Measurements from ENCODE around the gene IPO13. TPM values are rescaled to one million over a fixed set of nuclear protein-coding genes. Genes with fewer than 3 reads are reported as not detected.

Gene IPO13
- total RNA-seq, 2 experiments from 2014 or later = 13.3 TPM

DNA sequence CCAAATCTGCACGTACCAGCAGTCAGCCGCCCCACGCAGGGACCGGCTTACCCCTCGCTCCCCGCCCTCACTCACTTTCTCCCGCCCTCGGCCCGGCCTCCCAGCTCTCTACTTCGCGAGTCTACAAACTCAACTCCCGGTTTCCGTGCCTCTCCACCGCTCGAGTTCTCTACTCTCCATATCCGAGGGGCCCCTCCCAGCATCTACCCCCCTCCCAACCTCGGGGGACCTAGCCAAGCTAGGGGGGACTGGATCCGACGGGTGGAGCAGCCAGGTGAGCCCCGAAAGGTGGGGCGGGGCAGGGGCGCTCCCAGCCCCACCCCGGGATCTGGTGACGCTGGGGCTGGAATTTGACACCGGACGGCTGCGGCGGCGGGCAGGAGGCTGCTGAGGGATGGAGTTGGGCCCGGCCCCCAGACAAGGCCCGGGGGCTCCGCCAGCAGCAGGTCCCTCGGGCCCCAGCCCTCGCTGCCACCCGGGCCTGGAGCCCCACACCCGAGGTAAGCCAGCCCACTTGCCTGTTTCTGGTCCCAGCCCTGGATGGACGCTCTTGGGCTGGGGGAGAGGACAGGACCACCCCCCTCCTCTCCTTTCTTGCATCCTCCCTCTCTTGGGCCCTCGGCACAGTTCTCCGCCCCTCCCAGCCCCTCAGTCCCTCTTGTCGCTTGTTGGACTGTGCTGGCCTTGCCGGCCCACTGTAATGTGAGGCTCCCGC, 13.2 kb upstream of the IPO13 start, which contains the start of gene ARTN:
Gene ARTN (plus strand): TSS at position 416 of the 715 bp plus-strand sequence. CDS start 1,856 bp downstream, outside the sequence.
- no peak for DNase-seq
- intact Hi-C loops (cut with micrococcal nuclease) = loop anchor here (1.0 kb wide), 2 partner anchors 170 to 404 kb away; no protein-coding TSS in a partner anchor
- no peak within 1 kb of the TSS for H3K4me3 Mint-ChIP-seq
- H3K27me3 Mint-ChIP-seq = peaks cover 28% of the 10 kb centered on the region
- no peak within 1 kb of the TSS for H3K27ac Mint-ChIP-seq
- H3K36me3 Mint-ChIP-seq = peaks cover 3% of the 10 kb centered on the region
- no peaks in the 10 kb centered on the region for H3K9me3 Mint-ChIP-seq
- peaks cover 17% of the 10 kb centered on the region for H3K4me1 Mint-ChIP-seq (ENCODE audit: low read depth)
- ChIA-PET CTCF (interaction anchor here (0.6 to 8.4 kb wide), 29 partner anchors 10 to 706 kb away, joined by 3 to 312 read pairs (median 9); partner anchors contain the start of genes ATP6V0B, DPH2, IPO13 and PTPRF), POLR2A (interaction anchor here (0.8 to 2.5 kb wide), 3 partner anchors 13 to 170 kb away, joined by 3 to 7 read pairs (median 5); partner anchors contain the start of gene DPH2)

DNA sequence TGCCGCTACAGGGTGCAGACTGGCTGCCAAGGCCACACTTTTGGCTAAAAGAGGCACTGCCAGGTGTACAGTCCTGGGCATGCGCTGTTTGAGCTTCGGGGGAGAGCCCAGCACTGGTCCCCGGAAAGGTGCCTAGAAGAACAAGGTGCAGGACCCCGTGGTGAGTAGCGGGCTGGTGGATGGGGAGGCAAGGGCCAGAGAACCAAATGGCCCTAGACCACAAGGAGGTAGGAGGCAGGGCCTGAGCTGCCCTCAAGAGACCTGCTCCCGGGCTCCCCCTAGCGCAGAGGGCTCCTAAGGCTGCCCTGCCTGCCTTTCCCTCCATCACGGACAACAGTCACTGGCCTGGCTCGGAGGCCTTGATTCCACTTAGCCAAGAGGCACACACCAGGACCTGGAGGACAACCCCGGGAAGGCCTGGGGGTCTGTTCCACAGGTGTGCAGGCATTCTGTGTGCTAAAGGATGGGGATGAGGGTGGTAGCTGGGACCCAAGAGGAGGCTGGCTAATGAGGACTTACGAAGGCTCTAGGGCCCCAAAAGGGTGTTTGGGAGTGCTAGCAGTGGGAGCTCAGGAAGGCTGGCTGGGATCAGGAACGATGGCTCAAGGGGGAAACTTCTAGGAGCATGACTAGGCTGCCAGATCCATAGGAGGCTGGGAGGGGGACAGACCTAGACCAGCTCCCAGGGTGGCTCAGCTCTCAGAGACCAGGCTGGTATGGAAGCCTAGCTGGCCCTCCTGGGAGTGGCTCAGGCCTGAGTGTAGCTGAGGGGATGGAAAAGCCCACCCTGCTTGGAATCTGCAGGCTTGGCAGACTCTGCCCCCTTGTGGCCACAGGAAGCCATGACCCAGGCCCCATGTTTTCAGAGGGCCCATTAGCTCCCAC, 12.4 kb upstream of the IPO13 start:
- Mint-ChIP-seq H3K4me1 (ENCODE audit: low read depth) (peaks cover 17% of the 10 kb centered on the region), H3K27me3 (peaks cover 28% of the 10 kb centered on the region), H3K4me3 (no peak overlapping the region), H3K36me3 (peaks cover 3% of the 10 kb centered on the region), H3K27ac (no peak overlapping the region), H3K9me3 (no peaks in the 10 kb centered on the region)
- POLR2A ChIA-PET = interaction anchor here (0.6 to 2.8 kb wide), 5 partner anchors 11 to 171 kb away, joined by 3 to 11 read pairs (median 5); partner anchors contain the start of genes DPH2 and IPO13
- peak; percentile 72 for DNase-seq
- intact Hi-C loops (cut with micrococcal nuclease) = loop anchor here (1.0 kb wide), 2 partner anchors 171 to 405 kb away; no protein-coding TSS in a partner anchor
- CTCF ChIA-PET = interaction anchor here (0.6 to 8.4 kb wide), 74 partner anchors 8 to 811 kb away, joined by 3 to 312 read pairs (median 4); partner anchors contain the start of genes ATP6V0B, DPH2, IPO13 and PTPRF

DNA sequence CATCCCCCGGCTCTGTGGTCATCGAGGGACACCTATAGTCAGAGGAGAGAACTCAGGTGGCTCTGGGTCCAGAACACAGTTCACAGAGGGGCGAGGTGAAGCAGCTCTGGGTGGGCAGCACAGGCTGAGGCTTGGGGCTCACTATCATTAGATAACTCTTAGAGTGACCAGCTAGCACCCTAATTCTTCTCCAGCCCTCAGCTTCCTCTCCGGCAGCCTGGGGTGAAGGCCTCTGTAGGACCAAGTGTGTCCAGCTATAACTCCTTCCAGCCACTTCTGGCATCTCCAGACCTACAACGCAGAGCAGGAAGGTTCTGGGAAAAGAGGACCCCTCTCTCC, 11.8 kb upstream of the IPO13 start:
- H3K27ac Mint-ChIP-seq = no peak overlapping the region
- no peak for DNase-seq
- no peaks in the 10 kb centered on the region for H3K36me3 Mint-ChIP-seq
- ChIA-PET CTCF (interaction anchor here (0.6 to 8.4 kb wide), 72 partner anchors 8 to 708 kb away, joined by 3 to 312 read pairs (median 4); partner anchors contain the start of genes ATP6V0B, DPH2, IPO13 and PTPRF), POLR2A (interaction anchor here (0.6 to 2.8 kb wide), 4 partner anchors 11 to 170 kb away, joined by 3 to 11 read pairs (median 5); partner anchors contain the start of genes DPH2 and IPO13)
- peaks cover 28% of the 10 kb centered on the region for H3K27me3 Mint-ChIP-seq
- intact Hi-C loops (cut with micrococcal nuclease) = loop anchor here (1.0 kb wide), 2 partner anchors 172 to 406 kb away; no protein-coding TSS in a partner anchor
- peaks cover 13% of the 10 kb centered on the region for H3K4me1 Mint-ChIP-seq (ENCODE audit: low read depth)
- no peaks in the 10 kb centered on the region for H3K9me3 Mint-ChIP-seq
- H3K4me3 Mint-ChIP-seq = no peak overlapping the region

DNA sequence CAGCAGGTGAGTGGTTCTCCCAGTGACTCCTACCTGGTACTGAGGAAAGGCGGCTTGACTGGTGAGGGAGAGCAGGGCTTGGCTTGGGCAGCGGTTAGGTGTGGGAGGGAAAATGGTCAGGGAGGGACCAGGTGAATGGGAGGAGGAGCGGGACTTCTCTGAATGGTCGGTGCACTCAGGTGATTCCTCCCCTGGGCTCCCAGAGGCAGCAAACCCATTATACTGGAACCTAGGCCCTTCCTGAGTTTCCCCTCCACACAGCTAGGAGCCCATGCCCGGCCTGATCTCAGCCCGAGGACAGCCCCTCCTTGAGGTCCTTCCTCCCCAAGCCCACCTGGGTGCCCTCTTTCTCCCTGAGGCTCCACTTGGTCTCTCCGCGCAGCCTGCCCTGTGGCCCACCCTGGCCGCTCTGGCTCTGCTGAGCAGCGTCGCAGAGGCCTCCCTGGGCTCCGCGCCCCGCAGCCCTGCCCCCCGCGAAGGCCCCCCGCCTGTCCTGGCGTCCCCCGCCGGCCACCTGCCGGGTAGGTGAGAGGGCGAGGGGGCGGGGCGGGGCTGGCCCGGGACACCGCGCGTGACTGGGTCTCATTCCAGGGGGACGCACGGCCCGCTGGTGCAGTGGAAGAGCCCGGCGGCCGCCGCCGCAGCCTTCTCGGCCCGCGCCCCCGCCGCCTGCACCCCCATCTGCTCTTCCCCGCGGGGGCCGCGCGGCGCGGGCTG, 10.9 kb upstream of the IPO13 start:
- intact Hi-C loops (cut with micrococcal nuclease) = no loop called here

DNA sequence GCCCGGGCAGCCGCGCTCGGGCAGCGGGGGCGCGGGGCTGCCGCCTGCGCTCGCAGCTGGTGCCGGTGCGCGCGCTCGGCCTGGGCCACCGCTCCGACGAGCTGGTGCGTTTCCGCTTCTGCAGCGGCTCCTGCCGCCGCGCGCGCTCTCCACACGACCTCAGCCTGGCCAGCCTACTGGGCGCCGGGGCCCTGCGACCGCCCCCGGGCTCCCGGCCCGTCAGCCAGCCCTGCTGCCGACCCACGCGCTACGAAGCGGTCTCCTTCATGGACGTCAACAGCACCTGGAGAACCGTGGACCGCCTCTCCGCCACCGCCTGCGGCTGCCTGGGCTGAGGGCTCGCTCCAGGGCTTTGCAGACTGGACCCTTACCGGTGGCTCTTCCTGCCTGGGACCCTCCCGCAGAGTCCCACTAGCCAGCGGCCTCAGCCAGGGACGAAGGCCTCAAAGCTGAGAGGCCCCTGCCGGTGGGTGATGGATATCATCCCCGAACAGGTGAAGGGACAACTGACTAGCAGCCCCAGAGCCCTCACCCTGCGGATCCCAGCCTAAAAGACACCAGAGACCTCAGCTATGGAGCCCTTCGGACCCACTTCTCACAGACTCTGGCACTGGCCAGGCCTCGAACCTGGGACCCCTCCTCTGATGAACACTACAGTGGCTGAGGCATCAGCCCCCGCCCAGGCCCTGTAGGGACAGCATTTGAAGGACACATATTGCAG, 10.2 kb upstream of the IPO13 start:
- Mint-ChIP-seq H3K4me1 (ENCODE audit: low read depth) (peaks cover 13% of the 10 kb centered on the region), H3K27me3 (peaks cover 28% of the 10 kb centered on the region), H3K4me3 (no peak overlapping the region), H3K36me3 (no peaks in the 10 kb centered on the region), H3K9me3 (no peaks in the 10 kb centered on the region), H3K27ac (no peak overlapping the region)
- POLR2A ChIA-PET = interaction anchor here (2.8 kb wide), 1 partner anchor 10 kb away, joined by 11 read pairs; the partner anchor contains the start of gene IPO13
- CTCF ChIA-PET = interaction anchor here (0.9 to 8.4 kb wide), 5 partner anchors 9 to 247 kb away, joined by 3 to 312 read pairs (median 29); partner anchors contain the start of gene IPO13
- peak; percentile 25 for DNase-seq
- intact Hi-C loops (cut with micrococcal nuclease) = no loop called here

More for the DNA sequence above, 10.9 kb upstream of the IPO13 start:
- CTCF ChIA-PET = interaction anchor here (0.7 to 8.4 kb wide), 36 partner anchors 9 to 709 kb away, joined by 3 to 312 read pairs (median 6); partner anchors contain the start of genes ATP6V0B, DPH2, IPO13 and PTPRF
- no peak for DNase-seq
- Mint-ChIP-seq H3K27me3 (peaks cover 28% of the 10 kb centered on the region), H3K36me3 (no peaks in the 10 kb centered on the region), H3K9me3 (no peaks in the 10 kb centered on the region), H3K4me3 (no peak overlapping the region), H3K4me1 (ENCODE audit: low read depth) (peaks cover 13% of the 10 kb centered on the region), H3K27ac (no peak overlapping the region)
- POLR2A ChIA-PET = interaction anchor here (1.2 to 2.8 kb wide), 3 partner anchors 11 to 171 kb away, joined by 3 to 11 read pairs (median 7); partner anchors contain the start of genes DPH2 and IPO13

DNA sequence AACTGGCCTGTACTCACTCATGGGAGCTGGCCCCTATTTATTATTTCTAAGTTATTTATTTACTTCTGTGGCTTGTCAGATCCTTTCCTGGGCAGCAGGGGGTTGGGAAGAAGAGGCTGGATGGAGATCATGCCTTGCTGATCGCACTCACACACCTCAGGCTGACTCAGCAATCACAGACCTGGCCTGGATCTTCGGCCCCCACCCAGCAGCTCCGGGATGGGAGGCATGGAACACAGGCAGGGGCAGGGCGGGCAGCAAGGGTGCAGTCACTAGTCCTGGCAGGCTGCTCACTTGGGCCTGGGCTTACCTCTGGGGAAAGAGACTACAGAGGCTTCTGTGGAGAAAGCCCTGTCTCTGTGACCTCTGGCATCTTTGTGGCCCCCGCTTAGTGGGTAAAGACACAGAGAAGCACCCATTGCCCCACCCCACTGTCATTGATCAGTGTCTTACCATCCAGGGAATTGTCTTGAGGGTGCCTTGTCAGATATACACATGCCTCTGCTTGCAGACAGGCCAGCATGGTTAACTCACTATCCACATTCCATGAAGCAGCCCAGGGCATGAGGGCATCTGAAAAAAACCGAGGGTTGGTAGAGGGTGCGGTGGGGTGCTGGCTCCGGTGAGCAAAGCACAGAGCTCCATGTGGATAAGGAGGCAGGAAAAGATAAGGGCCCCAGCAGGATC, 9.4 kb upstream of the IPO13 start:
- H3K36me3 Mint-ChIP-seq = no peaks in the 10 kb centered on the region
- no peak for DNase-seq
- H3K4me1 Mint-ChIP-seq (ENCODE audit: low read depth) = peaks cover 13% of the 10 kb centered on the region
- ChIA-PET CTCF (interaction anchor here (0.9 to 8.4 kb wide), 4 partner anchors 8 to 171 kb away, joined by 3 to 312 read pairs (median 16); no protein-coding TSS in a partner anchor), POLR2A (no interaction called here)
- intact Hi-C loops (cut with micrococcal nuclease) = no loop called here
- no peak overlapping the region for H3K4me3 Mint-ChIP-seq
- no peaks in the 10 kb centered on the region for H3K9me3 Mint-ChIP-seq
- peaks cover 28% of the 10 kb centered on the region for H3K27me3 Mint-ChIP-seq
- H3K27ac Mint-ChIP-seq = no peak overlapping the region

DNA sequence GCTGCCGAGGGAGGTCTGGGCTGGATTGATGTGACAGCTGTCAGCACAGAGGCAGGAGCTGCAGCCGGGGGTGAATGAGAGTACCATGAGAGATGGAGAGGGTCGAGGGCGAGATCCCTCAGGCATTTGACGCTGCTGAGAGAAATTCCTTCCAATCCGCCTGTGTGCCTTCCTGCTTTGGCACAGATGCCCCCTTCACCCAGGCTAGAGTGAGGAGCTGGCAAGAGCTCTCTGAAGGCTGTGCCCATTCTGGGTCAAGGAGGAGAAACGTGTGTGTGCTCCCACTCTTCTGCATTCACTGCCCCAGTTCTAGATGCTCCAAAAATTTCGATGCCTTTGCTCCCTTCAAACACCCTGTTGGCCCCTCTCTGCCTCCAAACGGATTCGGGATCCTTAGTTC, 8.4 kb upstream of the IPO13 start:
- Mint-ChIP-seq H3K4me1 (ENCODE audit: low read depth) (peaks cover 8% of the 10 kb centered on the region), H3K4me3 (no peak overlapping the region), H3K9me3 (no peaks in the 10 kb centered on the region), H3K36me3 (no peaks in the 10 kb centered on the region), H3K27me3 (peaks cover 18% of the 10 kb centered on the region), H3K27ac (no peak overlapping the region)
- no peak for DNase-seq
- ChIA-PET CTCF (interaction anchor here (1.1 to 8.4 kb wide), 2 partner anchors 110 to 172 kb away, joined by 4 to 312 read pairs; no protein-coding TSS in a partner anchor), POLR2A (no interaction called here)
- intact Hi-C loops (cut with micrococcal nuclease) = no loop called here

DNA sequence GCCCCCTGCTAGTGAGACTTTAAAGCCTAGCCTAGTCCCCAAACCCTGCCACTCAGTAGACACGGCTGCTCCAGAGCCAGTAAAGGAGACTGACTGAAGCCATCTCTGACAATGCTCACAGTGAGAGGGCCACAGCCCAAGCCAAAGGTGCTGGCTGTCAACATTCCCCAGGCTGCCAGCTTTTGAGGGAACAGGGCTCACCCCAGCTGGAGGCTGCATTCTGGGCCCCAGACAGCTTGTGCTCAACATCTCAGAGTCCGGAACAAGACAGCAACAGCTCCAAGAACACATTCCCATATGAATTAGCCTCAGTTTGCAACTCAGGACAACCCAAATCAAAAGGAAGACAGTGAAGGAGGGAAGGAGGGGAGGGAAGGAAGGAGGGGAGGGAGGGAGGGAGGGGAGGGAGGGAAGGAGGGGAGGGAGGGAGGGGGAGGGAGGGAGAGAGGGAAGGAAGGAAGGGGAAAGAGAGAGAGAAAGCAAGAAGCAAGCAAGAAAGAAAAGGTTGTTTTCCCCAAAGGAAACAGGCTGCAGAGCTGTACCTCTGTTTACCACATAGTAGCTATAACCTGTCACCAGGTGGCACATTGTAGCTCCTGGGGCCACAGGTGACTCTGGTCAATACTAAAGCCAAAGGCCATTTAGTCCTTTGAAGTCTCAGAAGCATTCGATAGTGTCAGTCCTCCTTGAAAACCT, 7.7 kb upstream of the IPO13 start:
- no peaks in the 10 kb centered on the region for H3K36me3 Mint-ChIP-seq
- POLR2A ChIA-PET = interaction anchor here (0.7 kb wide), 1 partner anchor 232 kb away, joined by 3 read pairs; the partner anchor contains the start of gene ST3GAL3
- peaks cover 4% of the 10 kb centered on the region for H3K4me1 Mint-ChIP-seq (ENCODE audit: low read depth)
- intact Hi-C loops (cut with micrococcal nuclease) = no loop called here
- no peak overlapping the region for H3K27ac Mint-ChIP-seq
- H3K27me3 Mint-ChIP-seq = peaks cover 15% of the 10 kb centered on the region
- no peak for DNase-seq
- H3K4me3 Mint-ChIP-seq = no peak overlapping the region
- CTCF ChIA-PET = interaction anchor here (8.4 kb wide), 1 partner anchor 172 kb away, joined by 312 read pairs; no protein-coding TSS in a partner anchor
- no peaks in the 10 kb centered on the region for H3K9me3 Mint-ChIP-seq

DNA sequence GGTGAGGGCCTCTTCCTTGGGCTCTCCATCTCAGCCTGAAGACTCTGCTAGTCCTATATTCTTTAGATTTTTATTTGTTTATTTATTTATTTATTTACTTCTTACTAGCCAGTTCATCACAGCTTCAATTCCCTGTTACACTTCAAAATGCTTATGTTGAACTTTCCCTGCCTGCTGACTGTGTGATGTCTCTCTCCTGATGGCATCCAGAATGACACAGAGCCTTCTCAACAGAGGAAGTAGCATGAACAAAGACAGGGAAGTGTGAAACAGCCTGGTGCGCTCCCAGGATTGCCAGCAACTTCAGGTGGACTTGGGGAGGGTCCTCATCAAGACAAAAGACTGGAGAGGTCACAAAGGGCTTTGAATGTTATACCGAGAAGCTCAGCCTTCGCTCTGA, 4.3 kb upstream of the IPO13 start:
- Mint-ChIP-seq H3K9me3 (no peaks in the 10 kb centered on the region), H3K4me1 (ENCODE audit: low read depth) (peaks cover 19% of the 10 kb centered on the region), H3K36me3 (peaks cover 3% of the 10 kb centered on the region), H3K4me3 (no peak overlapping the region), H3K27ac (no peak overlapping the region), H3K27me3 (no peaks in the 10 kb centered on the region)
- ChIA-PET POLR2A (no interaction called here), CTCF (interaction anchor here (1.5 to 5.8 kb wide), 2 partner anchors 8 to 94 kb away, joined by 4 to 122 read pairs; partner anchors contain the start of gene ARTN)
- DNase-seq = no peak
- intact Hi-C loops (cut with micrococcal nuclease) = no loop called here

Measured in activated CD4-positive, alpha-beta memory T cell treated with anti-CD3 and anti-CD28 coated beads for 36 hours (primary cell).